Activated naive CD4-positive, alpha-beta T cell treated with anti-CD3 and anti-CD28 coated beads, Interleukin-2, amount 10 ng/mL, durations not matched to agents 5 hours and 36 hours (primary cell): Measurements from ENCODE around the gene TNFRSF1A. TPM values are rescaled to one million over a fixed set of nuclear protein-coding genes. Genes with fewer than 3 reads are reported as not detected.

Experiments
- total RNA-seq, 2 experiments: library from RNA; stranded (reverse); gene quantifications; one replicate each; pipeline ENCODE4 v1.2.3, GENCODE V29; 2021

Gene TNFRSF1A
- total RNA-seq, result 10 to 100 TPM; 55.4 to 59.9 TPM

DNA sequence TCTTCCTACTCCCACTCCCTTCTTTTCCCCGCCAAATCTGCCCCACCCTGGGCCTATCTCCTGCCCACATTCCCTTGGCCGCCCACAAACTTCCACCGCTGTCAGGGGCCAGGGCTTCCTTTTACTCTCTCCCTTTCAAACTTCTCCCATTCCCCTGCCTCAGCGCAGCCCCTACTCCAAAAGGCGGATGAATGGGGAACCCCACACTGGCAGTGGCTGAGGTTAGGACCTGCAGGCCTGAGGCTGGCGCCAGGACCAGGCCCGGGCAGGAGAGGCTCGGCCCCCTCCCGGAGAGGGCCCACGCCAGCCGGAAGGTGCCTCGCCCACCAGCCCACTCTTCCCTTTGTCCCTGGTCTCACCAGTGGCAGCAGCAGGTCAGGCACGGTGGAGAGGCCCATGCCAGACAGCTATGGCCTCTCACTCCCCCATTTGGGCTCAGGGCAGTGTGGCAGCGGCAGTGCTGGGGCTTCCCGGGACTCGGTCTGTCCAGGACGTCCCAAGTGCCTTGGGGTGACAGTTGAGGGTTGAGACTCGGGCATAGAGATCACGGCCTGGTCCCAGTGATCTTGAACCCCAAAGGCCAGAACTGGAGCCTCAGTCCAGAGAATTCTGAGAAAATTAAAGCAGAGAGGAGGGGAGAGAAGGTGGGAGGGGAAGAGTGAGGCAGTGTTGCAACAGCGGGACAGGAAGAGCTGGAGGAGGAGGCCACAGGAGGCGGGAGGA is at the start of gene TNFRSF1A:
TSS of gene TNFRSF1A (minus strand) at position 660 of the 723 bp plus-strand sequence. CDS start at position 398, 262 bp downstream.

DNA sequence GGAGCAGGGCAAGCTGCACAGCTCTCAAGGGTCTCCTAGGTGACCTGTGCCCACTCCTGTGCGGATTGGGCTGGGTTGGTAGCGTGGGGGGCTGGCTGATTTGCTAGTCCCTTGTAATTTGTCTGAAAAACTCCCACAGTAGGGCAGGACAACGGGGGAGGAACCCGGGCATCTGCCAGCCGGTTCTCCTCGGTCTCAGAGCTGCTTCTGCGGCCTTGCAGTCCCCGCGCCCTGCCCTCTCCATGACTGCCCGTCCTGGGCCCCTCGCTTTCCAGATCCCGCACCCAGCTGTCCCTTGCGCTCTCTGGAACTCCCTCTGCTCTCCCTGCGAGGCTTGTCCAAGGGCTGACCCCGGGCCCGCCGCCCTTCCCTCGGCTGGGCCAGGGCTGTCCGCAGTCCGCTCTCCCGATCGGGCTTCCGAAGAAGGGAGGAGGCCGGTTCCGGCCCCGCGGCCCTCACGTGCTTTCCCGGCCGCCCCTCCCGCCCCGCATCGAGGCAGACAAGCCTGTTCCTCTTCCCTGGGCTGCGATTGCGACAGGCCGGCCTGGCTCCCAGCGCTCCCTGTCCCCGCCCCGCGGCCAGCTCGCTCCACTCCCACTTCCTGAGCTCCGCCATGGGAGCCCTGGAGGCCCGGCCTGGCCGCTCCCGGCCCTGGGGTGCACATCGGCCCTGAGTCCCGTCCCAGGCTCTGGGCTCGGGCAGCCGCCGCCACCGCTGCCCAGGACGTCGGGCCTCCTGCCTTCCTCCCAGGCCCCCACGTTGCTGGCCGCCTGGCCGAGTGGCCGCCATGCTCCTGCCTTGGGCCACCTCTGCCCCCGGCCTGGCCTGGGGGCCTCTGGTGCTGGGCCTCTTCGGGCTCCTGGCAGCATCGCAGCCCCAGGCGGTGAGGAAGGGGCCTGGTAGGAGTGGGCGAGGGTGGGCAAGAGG is 42.0 kb upstream of the TNFRSF1A start, which contains the start of gene LTBR:
TSS of gene LTBR (plus strand) at position 591 of the 927 bp plus-strand sequence. CDS start at position 788, 197 bp downstream.

DNA sequence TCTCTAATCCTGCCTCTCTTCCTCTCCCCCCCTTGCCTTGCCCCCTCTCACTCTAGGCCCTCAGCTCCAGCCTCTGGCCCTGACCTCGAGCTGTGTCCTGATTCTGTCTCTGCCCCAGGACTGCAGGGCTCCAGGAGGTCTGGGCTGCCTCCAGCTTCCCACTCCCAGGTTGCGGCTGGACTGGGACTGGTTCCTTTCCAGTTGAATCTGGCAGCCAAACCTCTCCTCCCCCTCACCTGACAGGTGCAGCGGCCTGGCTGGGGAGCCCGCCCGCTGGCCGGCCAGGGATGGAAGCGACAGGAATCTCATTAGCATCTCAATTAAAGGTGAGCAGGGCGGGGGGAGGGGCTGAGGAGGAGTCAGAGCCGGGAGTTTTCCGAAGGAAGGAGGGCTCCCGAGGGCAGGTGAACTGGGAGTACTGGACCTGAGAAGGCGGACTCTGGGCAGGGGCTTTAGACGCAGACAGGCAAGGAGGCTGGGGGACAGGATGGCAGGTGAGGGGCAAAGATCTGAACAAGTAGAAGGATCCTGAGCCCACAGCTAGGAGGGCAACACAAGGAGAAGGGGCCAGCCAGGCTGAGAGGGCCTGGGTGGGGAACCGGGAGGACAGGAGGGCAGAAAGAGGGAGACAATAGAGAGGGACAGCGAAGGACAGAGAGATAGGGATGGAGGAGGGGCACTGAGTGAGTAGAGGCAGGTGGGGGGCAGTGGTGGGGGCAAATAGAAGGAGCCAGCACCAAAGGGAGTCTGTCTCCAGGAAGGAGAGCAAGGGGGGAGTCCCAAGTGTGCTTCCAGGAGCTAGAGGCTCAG is 33.6 kb upstream of the TNFRSF1A start, which contains the start of gene SCNN1A:
TSS of gene SCNN1A (minus strand) at position 295 of the 810 bp plus-strand sequence. CDS start 780 bp downstream, outside the sequence.

Other genes starting within 250 kb of the TNFRSF1A start
- under 1 TPM; 0.08 to 0.24 TPM for gene VWF, start 217.4 kb downstream of the TNFRSF1A start, total RNA-seq
- 1 to 10 TPM in 1 of 2 experiments, under 1 TPM in 1; 0.91 to 1.3 TPM for gene CD9, start 141.7 kb downstream of the TNFRSF1A start, total RNA-seq
- not detected for gene PLEKHG6, start 31.4 kb downstream of the TNFRSF1A start, total RNA-seq
- gene SCNN1A, start 33.5 kb upstream of the TNFRSF1A start, total RNA-seq, result under 1 TPM; 0.43 to 0.88 TPM
- gene LTBR, start 42.1 kb upstream of the TNFRSF1A start, total RNA-seq, result under 1 TPM; 0.35 to 0.72 TPM
- 100 to 1,000 TPM; 160 to 162 TPM for gene CD27, start 102.9 kb upstream of the TNFRSF1A start, total RNA-seq
- gene TAPBPL, start 110.0 kb upstream of the TNFRSF1A start, total RNA-seq, result 10 to 100 TPM; 52.0 to 52.7 TPM
- gene VAMP1, start 128.6 kb upstream of the TNFRSF1A start, total RNA-seq, result 10 to 100 TPM; 54.2 to 54.4 TPM
- gene MRPL51, start 151.2 kb upstream of the TNFRSF1A start, total RNA-seq, result 100 to 1,000 TPM; 177 to 187 TPM
- gene NCAPD2, start 152.0 kb upstream of the TNFRSF1A start, total RNA-seq, result 100 to 1,000 TPM; 151 to 157 TPM
- gene GAPDH, start 192.4 kb upstream of the TNFRSF1A start, total RNA-seq, result 1,000 to 10,000 TPM; 5,761 to 5,800 TPM
- gene IFFO1, start 214.0 kb upstream of the TNFRSF1A start, total RNA-seq, result 10 to 100 TPM; 26.7 to 29.1 TPM
- 10 to 100 TPM; 67.2 to 67.7 TPM for gene NOP2, start 226.2 kb upstream of the TNFRSF1A start, total RNA-seq